Tibial nerve (tissue), 4 donors: ENCODE data around the gene DNAJC1. TPM values are rescaled to one million over a fixed set of nuclear protein-coding genes. Genes with fewer than 3 reads are reported as not detected.
"Not testable (repeated sequence)": the region's sequence is repeated elsewhere in the genome, so short reads cannot be mapped to it uniquely, and the experiment has no call there.

ENCODE experiments used
- DNase-seq, 2 donors: peaks; one replicate each; pipeline ENCODE4 v3.0.0-alpha.2; 2019; ENCODE audit warnings: low spot score in 2 of 2
- H3K27ac ChIP-seq, 4 donors: fragments of 200-600 bp; sonication (generic) in 3 of 4; one replicate each; pipeline ENCODE4 v1.5.1; 2017 to 2019; ENCODE audit warnings: mild to moderate bottlenecking in 1 of 4
- H3K27me3 ChIP-seq, 2 donors: fragments of 200-600 bp; sonication (generic) in 1 of 2; one replicate each; pipeline versions ENCODE4 v1.5.1 to v1.6.0; 2017 to 2019
- H3K36me3 ChIP-seq, 3 donors: fragments of 200-600 bp; sonication (generic); one replicate each; pipeline ENCODE4 v1.5.1; 2018 to 2019
- H3K4me1 ChIP-seq, 4 donors: fragments of 200-600 bp; sonication (generic) in 3 of 4; one replicate each; pipeline ENCODE4 v1.5.1; 2017 to 2019
- H3K4me3 ChIP-seq, 4 donors: fragments of 200-600 bp; sonication (generic) in 3 of 4; one replicate each; pipeline ENCODE4 v1.5.1; 2017 to 2019; ENCODE audit warnings: mild to moderate bottlenecking in 1 of 4, moderate library complexity in 1 of 4
- H3K9me3 ChIP-seq, 4 donors: fragments of 200-600 bp; sonication (generic) in 3 of 4; one replicate each; pipeline ENCODE4 v1.5.1; 2017 to 2019
- EP300 ChIP-seq, 2 donors: sonication (generic); formaldehyde crosslinking; IDR thresholded peaks; one replicate each; pipeline ENCODE4 v1.6.1; 2017; ENCODE audit warnings: antibody characterized with exemption in 2 of 2, mild to moderate bottlenecking in 1 of 2
- POLR2A ChIP-seq, 2 donors: fragments of 450-650 bp; IDR thresholded peaks; one replicate each; pipeline ENCODE4 v1.6.1; 2017; ENCODE audit warnings: antibody characterized with exemption in 2 of 2, mild to moderate bottlenecking in 2 of 2, moderate library complexity in 2 of 2
- WGBS, 2 donors: methylation state at CpG; one replicate each; pipeline ENCODE4 v1.1.5; 2018; 5-methylcytosine and 5-hydroxymethylcytosine counted together
- total RNA-seq, 4 donors: library from RNA; depleted of rRNA; stranded (reverse); fragments of >200 nt; gene quantifications; one replicate each; pipeline ENCODE4 v1.1.0, GENCODE V29; 2016
- TF ChIP-seq, protein P1 (sequence below), 5 experiments: fragments of 200-600 bp in 3 of 5; fragments of 450-650 bp in 2 of 5; sonication (generic) in 3 of 5; IDR thresholded peaks; one replicate each; pipeline ENCODE4 v1.5.1; 2016 to 2019; ENCODE audit warnings: antibody characterized with exemption in 5 of 5, mild to moderate bottlenecking in 3 of 5, moderate library complexity in 2 of 5

DNAJC1 gene
- total RNA-seq, 4 donors from 2014 or later: 71.7 to 112 (median 82.9) TPM

- no peak overlapping the region for H3K27ac ChIP-seq
- H3K36me3 ChIP-seq: no peaks in the 10 kb centered on the region
- H3K27me3 ChIP-seq: no peaks in the 10 kb centered on the region
- H3K4me3 ChIP-seq: no peak overlapping the region
- TF ChIP-seq, protein P1, sequence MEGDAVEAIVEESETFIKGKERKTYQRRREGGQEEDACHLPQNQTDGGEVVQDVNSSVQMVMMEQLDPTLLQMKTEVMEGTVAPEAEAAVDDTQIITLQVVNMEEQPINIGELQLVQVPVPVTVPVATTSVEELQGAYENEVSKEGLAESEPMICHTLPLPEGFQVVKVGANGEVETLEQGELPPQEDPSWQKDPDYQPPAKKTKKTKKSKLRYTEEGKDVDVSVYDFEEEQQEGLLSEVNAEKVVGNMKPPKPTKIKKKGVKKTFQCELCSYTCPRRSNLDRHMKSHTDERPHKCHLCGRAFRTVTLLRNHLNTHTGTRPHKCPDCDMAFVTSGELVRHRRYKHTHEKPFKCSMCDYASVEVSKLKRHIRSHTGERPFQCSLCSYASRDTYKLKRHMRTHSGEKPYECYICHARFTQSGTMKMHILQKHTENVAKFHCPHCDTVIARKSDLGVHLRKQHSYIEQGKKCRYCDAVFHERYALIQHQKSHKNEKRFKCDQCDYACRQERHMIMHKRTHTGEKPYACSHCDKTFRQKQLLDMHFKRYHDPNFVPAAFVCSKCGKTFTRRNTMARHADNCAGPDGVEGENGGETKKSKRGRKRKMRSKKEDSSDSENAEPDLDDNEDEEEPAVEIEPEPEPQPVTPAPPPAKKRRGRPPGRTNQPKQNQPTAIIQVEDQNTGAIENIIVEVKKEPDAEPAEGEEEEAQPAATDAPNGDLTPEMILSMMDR (IDR thresholded peaks at IDR 0.05): no peak
- TF ChIP-seq EP300 (IDR thresholded peaks at IDR 0.05): no peak
- no peak for TF ChIP-seq POLR2A (IDR thresholded peaks at IDR 0.05)
- peaks cover 0 to 9% (median 0%) of the 10 kb centered on the region in 4 donors for H3K9me3 ChIP-seq
- no peaks in the 10 kb centered on the region for H3K4me1 ChIP-seq
- 91% methylated on average over 7 of the region's 7 CpGs for WGBS, 2 donors
- no peak for DNase-seq
Measured at GRCh38 chr10:22027364-22028238, 24.1 kb upstream of the DNAJC1 start.

GRCh38 chr10:22026287-22026686, 22.8 kb upstream of the DNAJC1 start:
- WGBS, 2 donors: 91 to 93% methylated on average over 1 of the region's 1 CpG
- DNase-seq: no peak
- no peak overlapping the region for H3K27ac ChIP-seq
- TF ChIP-seq EP300 (IDR thresholded peaks at IDR 0.05) (no peak), POLR2A (IDR thresholded peaks at IDR 0.05) (no peak)
- TF ChIP-seq, protein P1 (IDR thresholded peaks at IDR 0.05): no peak
- H3K4me3 ChIP-seq: no peak overlapping the region
- no peaks in the 10 kb centered on the region for H3K36me3 ChIP-seq
- no peaks in the 10 kb centered on the region for H3K4me1 ChIP-seq
- H3K27me3 ChIP-seq: no peaks in the 10 kb centered on the region
- H3K9me3 ChIP-seq: no peaks in the 10 kb centered on the region

GRCh38 chr10:22023508-22023907, 20.0 kb upstream of the DNAJC1 start:
- no peak overlapping the region for H3K27ac ChIP-seq
- TF ChIP-seq POLR2A (IDR thresholded peaks at IDR 0.05): no peak
- TF ChIP-seq, protein P1 (IDR thresholded peaks at IDR 0.05): no peak
- H3K36me3 ChIP-seq: no peaks in the 10 kb centered on the region
- H3K4me1 ChIP-seq: no peaks in the 10 kb centered on the region
- WGBS, 2 donors: 58% methylated on average over 3 of the region's 3 CpGs
- no peak for DNase-seq
- no peak overlapping the region for H3K4me3 ChIP-seq
- no peaks in the 10 kb centered on the region for H3K9me3 ChIP-seq
- no peaks in the 10 kb centered on the region for H3K27me3 ChIP-seq

GRCh38 chr10:22022257-22023032, 18.9 kb upstream of the DNAJC1 start:
- H3K9me3 ChIP-seq: no peaks in the 10 kb centered on the region
- H3K4me1 ChIP-seq: no peaks in the 10 kb centered on the region
- peak in 1 of 2 donors; percentile 7 for DNase-seq
- H3K36me3 ChIP-seq: no peaks in the 10 kb centered on the region
- 60 to 64% methylated on average over 8 of the region's 8 CpGs for WGBS, 2 donors
- peak overlapping the region in 1 of 4 donors; percentile 5 for H3K4me3 ChIP-seq
- H3K27me3 ChIP-seq: no peaks in the 10 kb centered on the region
- no peak overlapping the region for H3K27ac ChIP-seq
- TF ChIP-seq POLR2A (IDR thresholded peaks at IDR 0.05): no peak
- TF ChIP-seq, protein P1 (IDR thresholded peaks at IDR 0.05): no peak
- no peak for TF ChIP-seq EP300 (IDR thresholded peaks at IDR 0.05)

DNA sequence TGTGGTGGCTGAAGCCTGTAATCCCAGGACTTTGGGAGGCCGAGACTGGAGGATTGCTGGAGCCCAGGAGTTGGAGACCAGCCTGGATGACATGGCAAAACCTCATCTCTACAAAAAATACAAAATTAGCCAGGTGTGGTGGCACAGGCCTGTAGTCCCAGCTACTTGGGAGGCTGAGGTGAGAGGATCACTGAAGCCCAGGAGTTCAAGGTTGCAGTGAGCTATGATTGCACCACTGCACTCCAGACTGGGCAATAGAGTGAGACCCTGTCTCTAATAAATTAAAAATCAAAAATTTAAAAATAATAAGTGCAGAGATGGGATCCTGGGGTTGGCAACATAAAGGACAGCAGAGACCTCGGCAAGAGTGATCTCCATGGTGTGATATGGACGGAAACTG, 17.6 kb upstream of the DNAJC1 start:
- not testable (repeated sequence) for H3K4me3 ChIP-seq, H3K27ac ChIP-seq, H3K27me3 ChIP-seq, H3K4me1 ChIP-seq, H3K36me3 ChIP-seq, DNase-seq, H3K9me3 ChIP-seq
- WGBS, 2 donors: 94 to 95% methylated on average over 3 of the region's 3 CpGs
